GM18508 (cell line): ENCODE data around the gene FKBP7.
"Not testable (repeated sequence)": the region's sequence is repeated elsewhere in the genome, so short reads cannot be mapped to it uniquely, and the experiment has no call there.

ENCODE experiments used
- ATAC-seq: cut with Tn5 transposase; IDR thresholded peaks from one replicate; pipeline ENCODE4 v1.9.1; 2021; ENCODE audit warnings: moderate number of reproducible peaks; ENCODE audit not compliant: insufficient read depth, unreplicated experiment

Gene FKBP7

GRCh38 chr2:178496049-178496448, 17.6 kb upstream of the FKBP7 start:
- ATAC-seq: no peak

- ATAC-seq: no peak
These were observed 13.2 kb upstream of the FKBP7 start for GRCh38 chr2:178491612-178492011.

- ATAC-seq: no peak
These were observed 7.0 kb upstream of the FKBP7 start for GRCh38 chr2:178485356-178485755.

GRCh38 chr2:178484245-178485041, 6.0 kb upstream of the FKBP7 start:
- no peak for ATAC-seq

GRCh38 chr2:178482437-178482836, 4.0 kb upstream of the FKBP7 start:
- ATAC-seq: peak; percentile 47

GRCh38 chr2:178480227-178481181, 2.1 kb upstream of the FKBP7 start, which contains the start of gene PLEKHA3:
PLEKHA3 (plus strand) TSS chr2:178480457; CDS start chr2:178480870, 413 bp downstream.
- peak; percentile 25 for ATAC-seq

- ATAC-seq: no peak
These were observed 1.4 kb upstream of the FKBP7 start for GRCh38 chr2:178479758-178480226.

- ATAC-seq: no peak
These were observed 846 bp upstream of the FKBP7 start for GRCh38 chr2:178479275-178479616.

- ATAC-seq: no peak
These were observed 316 bp downstream of the FKBP7 start for GRCh38 chr2:178478130-178478438.

GRCh38 chr2:178477443-178478129, 814 bp downstream of the FKBP7 start:
- ATAC-seq: no peak

GRCh38 chr2:178476477-178476876, 1.9 kb downstream of the FKBP7 start:
- ATAC-seq: no peak

GRCh38 chr2:178474560-178474959, 3.8 kb downstream of the FKBP7 start:
- ATAC-seq: no peak

GRCh38 chr2:178473931-178474330, 4.5 kb downstream of the FKBP7 start:
- ATAC-seq: no peak

GRCh38 chr2:178473373-178473772, 5.0 kb downstream of the FKBP7 start:
- ATAC-seq: no peak

- ATAC-seq: not testable (repeated sequence)
These were observed 7.1 kb downstream of the FKBP7 start for GRCh38 chr2:178471313-178471712.

GRCh38 chr2:178469219-178469849, 9.1 kb downstream of the FKBP7 start:
- ATAC-seq: no peak

GRCh38 chr2:178457390-178457886, 21.0 kb downstream of the FKBP7 start:
- ATAC-seq: no peak

GRCh38 chr2:178455947-178456346, 22.5 kb downstream of the FKBP7 start:
- ATAC-seq: no peak

- no peak for ATAC-seq
These were observed 25.5 kb downstream of the FKBP7 start for GRCh38 chr2:178452870-178453269.

- no peak for ATAC-seq
These were observed 26.1 kb downstream of the FKBP7 start for GRCh38 chr2:178452334-178452733.
